GM19372 (cell line): ENCODE measurements around the gene TNIP1.

ENCODE experiments used
- ATAC-seq: cut with Tn5 transposase; IDR thresholded peaks from one replicate; pipeline ENCODE4 v1.9.1; 2021; ENCODE audit warnings: mild to moderate bottlenecking, low read depth, moderate library complexity; ENCODE audit not compliant: unreplicated experiment

TNIP1 gene

DNA sequence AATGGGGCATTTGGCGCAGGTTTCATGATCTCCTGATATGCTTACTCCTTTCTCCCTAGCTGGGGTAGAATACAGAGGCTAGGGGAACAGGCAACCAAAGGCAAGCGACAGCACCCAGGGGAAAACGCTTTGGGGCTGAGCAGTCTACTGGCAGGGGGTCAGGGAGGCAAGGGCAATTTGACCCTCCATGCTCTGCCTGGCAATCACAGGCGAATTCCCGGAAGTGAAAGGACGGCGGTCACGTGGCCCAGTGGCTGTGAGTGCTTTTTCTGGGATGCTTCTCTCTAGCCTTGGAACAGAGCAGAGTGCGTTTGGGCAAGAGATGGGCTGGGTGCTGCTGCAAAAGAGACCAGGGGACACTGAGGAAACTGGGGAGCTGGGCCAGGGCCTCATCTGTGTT, 54.7 kb downstream of the TNIP1 start:
- ATAC-seq, result no peak

GRCh38 chr5:151025250-151025606, 55.6 kb downstream of the TNIP1 start:
- ATAC-seq, result no peak

DNA sequence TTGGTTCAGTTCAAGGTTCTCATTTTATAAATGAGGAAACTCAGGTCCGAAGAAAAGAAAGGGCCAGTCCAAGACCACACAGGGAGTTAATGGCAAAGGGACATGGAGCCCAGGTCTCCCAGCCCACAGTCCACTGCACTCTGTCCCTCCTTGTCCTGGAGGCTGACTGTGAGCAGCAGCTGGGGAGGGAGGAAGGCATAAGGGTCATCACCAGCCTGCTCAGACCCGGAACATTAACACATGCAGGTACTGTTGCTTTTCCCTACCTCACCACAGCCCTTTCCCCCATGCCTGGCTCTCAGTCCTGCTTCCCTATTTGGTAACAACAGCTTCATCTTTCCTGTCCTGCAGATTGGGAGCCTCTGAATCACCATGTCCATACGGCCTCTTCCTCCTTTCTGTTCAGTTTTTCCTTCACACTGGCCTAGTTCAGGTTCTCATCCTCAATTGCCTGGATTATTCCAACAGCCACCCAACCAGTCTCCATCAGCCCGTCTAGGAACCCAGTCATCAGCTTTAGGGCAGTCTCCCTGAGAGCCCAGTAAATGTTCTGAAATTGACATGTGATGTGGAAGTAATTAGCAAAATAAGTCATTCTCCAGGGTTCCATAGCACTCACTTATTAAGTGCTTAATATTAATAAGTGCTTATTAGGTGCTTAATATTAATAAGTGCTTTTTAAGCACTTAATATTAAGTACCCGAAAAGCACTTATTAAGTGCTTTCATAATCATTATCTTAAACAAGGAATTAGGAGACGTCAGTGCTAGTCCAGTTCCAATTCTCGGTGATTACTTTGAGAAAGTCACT, 56.2 kb downstream of the TNIP1 start:
- no peak for ATAC-seq

DNA sequence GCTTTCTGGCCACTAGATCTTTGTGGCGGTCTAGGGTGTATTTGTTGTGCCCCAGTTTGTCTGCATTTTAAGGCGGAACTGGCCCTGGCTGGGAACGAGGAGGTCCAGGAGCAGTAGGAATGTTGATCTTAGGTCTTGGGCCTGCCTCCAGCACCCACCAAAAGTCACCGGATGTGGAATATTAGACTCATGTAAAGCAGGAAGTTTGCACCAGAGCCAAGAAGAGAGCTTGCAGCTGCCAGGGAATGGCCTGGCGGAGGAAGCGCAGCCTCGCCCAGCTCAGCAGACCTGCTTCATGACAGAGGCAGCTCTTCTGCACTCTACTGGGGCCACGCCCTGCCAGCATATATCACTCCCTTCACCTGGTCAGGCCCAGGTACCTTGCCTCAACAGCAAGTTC, 57.2 kb downstream of the TNIP1 start:
- ATAC-seq, result no peak

DNA sequence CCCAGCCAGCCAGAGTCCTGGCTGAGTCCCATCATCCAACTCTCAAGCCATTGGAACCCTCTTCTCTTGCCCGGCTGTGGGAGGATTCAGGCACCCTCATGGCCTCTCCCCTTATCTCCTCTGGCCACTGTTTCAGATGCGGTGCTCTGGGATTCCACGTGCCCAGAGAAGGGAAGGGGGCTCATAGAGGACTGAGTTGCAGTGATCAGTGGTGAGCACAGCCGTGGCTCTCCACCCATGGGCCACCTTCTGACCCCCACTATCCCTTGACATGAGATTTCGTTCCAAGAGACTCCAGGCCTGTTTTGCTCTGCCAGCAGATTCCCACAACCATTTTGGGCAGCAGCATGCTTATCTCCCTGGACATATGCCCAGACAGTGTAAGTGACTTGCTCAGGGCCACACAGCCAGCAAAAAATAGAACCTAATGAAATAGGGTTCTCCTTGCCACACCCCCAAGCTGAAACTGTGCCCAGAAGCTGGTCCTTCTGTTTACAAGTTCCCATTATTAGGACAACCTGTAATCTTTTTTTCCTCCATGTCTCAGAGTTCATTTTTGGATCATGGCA, 57.7 kb downstream of the TNIP1 start:
- no peak for ATAC-seq

DNA sequence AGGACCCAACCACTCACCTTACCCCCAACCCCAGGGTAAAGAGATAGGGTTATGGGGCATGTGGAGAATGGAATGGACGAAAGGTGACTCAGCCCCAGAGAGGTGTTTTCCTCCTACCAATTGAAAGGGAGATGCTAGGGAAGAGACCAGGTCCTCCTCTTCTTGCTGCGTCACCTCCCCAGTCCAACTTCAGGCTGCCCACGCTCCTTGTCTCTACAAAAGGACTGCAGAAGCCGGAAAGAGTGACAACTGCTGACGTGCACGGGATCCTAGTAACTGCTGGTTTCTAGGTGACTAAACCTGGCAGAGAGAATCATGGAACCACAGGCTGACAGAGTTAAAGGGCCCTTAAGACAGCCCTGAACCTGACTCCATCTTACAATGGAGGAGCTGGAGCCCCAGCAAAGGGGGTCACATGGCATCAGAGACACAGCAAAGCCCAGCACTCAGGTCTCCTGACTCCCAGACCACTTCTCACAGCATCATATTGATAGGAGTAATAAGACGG, 58.3 kb downstream of the TNIP1 start:
- no peak for ATAC-seq

DNA sequence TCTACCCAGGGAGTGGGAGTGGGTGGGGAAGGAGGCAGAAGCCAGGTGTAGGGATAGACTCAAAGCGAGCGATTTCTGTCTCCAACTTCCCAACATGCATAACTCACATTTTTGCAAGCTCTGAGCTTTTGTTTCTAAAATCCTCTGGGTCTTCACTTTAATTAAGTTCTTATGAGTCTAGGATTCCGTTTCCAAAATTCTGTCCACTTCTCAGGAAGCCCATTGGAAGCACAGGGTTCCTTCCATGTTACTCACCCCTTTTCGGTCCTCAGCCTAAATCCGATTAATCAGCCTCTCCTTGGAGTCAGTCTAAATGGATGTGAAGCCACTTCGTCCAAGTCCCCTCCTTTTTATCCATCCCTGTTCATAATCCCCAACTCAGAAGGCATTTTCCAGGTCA, 59.1 kb downstream of the TNIP1 start:
- no peak for ATAC-seq

DNA sequence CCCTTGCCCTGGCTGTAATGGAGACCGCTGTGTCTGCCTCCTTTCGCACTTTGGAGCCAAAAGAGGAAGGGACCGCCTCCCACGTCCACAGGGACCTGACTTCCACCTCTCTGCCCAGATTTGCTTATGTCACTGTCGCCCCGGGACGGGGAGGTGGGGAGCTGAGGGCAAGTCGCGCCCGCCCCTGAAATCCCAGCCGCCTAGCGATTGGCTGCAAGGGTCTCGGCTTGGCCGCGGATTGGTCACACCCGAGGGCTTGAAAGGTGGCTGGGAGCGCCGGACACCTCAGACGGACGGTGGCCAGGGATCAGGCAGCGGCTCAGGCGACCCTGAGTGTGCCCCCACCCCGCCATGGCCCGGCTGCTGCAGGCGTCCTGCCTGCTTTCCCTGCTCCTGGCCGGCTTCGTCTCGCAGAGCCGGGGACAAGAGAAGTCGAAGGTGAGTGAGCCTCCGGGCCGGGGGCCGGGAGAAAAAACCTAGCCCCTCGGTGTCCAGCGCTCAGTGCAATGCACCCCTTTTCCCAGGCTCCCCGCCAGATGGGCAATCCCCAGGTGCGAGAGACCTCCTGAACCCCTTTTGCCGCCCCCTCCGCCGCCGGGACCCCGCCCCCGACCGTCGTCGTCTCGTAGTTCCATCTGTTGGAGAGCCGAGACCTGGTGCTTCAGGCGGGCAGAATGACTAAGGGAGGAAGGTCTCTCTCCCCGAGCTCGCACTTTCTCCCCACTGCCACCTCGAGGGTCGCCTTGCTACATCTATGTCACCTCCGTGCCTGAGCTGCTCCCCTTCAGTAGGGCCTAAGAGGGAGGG, 60.3 kb downstream of the TNIP1 start, which contains the start of gene GPX3:
TSS of gene GPX3 (plus strand) at position 288 of the 807 bp plus-strand sequence. CDS start at position 352, 64 bp downstream.
- ATAC-seq, result no peak

DNA sequence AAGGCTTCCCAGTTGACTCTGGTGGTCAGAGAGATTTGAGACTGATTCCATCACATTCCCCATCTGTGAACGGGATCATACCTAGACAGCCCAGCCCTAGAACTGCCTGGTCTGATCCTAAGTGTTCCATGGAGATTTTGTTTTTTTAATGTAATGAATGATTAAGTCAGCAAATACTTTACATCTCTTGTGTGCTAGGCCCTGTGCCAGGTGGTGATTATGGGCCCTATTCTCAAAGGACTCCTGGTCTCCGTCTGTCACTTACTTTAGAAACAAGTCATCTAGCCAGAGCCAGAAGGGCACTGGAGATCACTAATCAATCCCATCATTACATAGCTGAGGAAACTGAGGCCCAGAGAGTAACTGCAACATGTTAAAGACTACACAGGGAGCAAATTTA, 61.5 kb downstream of the TNIP1 start:
- no peak for ATAC-seq

GRCh38 chr5:151018846-151019245, 62.0 kb downstream of the TNIP1 start:
- ATAC-seq, result no peak

DNA sequence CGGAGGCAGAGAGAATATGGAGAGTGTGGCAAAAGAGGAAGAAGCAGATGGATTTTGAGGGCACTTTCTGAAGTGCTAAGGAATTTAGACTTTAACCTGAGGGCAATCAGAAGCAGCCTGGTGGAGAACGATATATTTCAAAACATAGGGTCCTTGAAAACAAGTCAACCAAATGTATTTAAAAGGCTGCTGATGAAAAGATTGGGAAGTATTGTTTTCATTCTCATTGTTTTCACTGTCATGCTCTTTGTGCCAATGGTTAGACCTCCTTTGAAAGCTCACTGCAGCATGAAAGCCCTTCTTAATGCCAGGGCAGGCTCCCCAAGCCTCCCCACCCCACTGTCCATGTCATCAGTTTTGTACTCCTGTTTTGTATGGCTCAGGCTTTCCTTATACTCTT, 62.9 kb downstream of the TNIP1 start:
- no peak for ATAC-seq

- no peak for ATAC-seq
These were observed 64.1 kb downstream of the TNIP1 start for GRCh38 chr5:151016700-151017099.

- no peak for ATAC-seq
These were observed 64.8 kb downstream of the TNIP1 start for GRCh38 chr5:151015974-151016587.

DNA sequence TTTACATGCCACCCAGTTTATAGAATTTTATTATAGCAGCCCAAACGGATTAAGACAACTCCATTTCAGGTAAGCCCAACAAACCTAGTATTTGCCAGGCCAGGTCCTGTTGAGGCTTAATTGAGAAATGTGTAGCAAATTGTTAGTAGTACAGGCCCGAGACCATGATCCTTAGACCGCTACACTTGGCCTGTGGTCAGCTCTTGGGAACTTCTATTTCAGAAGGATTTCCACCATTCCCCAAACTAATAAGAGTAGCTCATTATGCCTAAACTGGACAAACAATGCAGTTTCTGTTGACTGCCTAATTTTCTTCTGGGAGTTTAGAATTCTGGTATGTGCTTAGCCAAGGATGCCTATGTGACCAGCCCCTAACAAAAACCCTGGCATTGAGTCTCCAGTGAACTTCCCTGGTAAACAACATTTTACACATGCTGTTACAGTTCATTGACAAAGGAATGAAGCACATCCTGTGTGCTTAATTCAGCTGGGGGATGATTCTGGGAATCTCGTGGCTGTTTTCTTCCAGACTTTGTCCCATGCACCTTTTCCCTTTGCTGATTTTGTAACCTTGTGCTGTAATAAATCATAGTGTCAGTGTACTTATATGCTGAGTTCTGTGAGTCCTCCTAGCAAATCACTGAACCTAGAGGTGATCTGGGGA, 66.0 kb downstream of the TNIP1 start:
- ATAC-seq, result no peak

DNA sequence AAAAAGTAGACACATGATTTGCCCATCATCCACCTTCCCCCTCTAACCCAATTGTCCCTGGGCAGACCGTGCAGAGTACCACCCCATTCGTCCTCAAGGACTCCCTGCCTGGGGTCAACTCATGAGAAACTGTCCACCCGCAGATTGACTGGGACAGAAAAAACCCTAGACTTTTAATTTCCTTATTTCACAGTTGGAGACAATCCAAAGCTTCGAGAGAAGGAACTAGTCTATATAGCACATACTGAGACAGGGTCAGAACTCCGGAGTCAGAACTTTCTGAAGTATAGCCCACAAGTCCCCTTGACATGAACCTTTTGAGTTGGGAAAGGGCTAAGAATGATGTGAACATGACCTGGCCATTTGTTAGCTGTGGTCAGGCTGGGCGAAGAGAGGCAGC, 68.0 kb downstream of the TNIP1 start:
- ATAC-seq, result no peak

- no peak for ATAC-seq
These were observed 71.9 kb downstream of the TNIP1 start for GRCh38 chr5:151008906-151009305.

DNA sequence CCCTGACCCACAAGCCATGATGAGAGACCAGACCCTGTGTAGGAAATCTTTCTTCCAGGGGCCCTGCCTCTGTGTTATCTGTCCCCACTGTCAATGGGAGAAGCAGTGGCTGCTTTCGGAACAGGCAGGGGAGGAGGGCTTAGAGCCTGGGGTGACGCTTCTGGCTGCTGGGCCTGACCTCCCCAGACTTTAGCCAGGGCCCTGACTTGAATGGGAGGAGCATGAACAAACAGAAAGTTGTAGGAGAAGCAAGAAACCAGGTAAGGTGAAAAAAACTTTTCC, 72.7 kb downstream of the TNIP1 start:
- ATAC-seq, result no peak

- ATAC-seq, result no peak
These were observed 73.2 kb downstream of the TNIP1 start for GRCh38 chr5:151007430-151008209.

- ATAC-seq, result no peak
These were observed 74.0 kb downstream of the TNIP1 start for GRCh38 chr5:151006704-151007334.
